Measurements from ENCODE around the gene ACTN1.

The ACTN1 gene

GRCh38 chr14:68951035-68951797, 27.9 kb downstream of the ACTN1 start:
- no peak for DNase-seq (ENCODE audit: low spot score)

GRCh38 chr14:68950111-68950510, 29.0 kb downstream of the ACTN1 start:
- no peak for DNase-seq (ENCODE audit: low spot score)

GRCh38 chr14:68949601-68949965, 29.5 kb downstream of the ACTN1 start:
- DNase-seq (ENCODE audit: low spot score): no peak

GRCh38 chr14:68948686-68949600, 30.2 kb downstream of the ACTN1 start:
- DNase-seq (ENCODE audit: low spot score): no peak

GRCh38 chr14:68947802-68948201, 31.3 kb downstream of the ACTN1 start:
- no peak for DNase-seq (ENCODE audit: low spot score)

- no peak for DNase-seq (ENCODE audit: low spot score)
These were observed 32.6 kb downstream of the ACTN1 start for GRCh38 chr14:68946489-68946822.

GRCh38 chr14:68945585-68946488, 33.3 kb downstream of the ACTN1 start:
- no peak for DNase-seq (ENCODE audit: low spot score)

GRCh38 chr14:68945190-68945584, 33.9 kb downstream of the ACTN1 start:
- no peak for DNase-seq (ENCODE audit: low spot score)

- DNase-seq (ENCODE audit: low spot score): no peak
These were observed 34.9 kb downstream of the ACTN1 start for GRCh38 chr14:68944162-68944561.

- no peak for DNase-seq (ENCODE audit: low spot score)
These were observed 36.0 kb downstream of the ACTN1 start for GRCh38 chr14:68943107-68943506.

- no peak for DNase-seq (ENCODE audit: low spot score)
These were observed 36.6 kb downstream of the ACTN1 start for GRCh38 chr14:68942296-68943035.

- DNase-seq (ENCODE audit: low spot score): no peak
These were observed 37.3 kb downstream of the ACTN1 start for GRCh38 chr14:68941820-68942219.

GRCh38 chr14:68940614-68941185, 38.4 kb downstream of the ACTN1 start:
- no peak for DNase-seq (ENCODE audit: low spot score)

GRCh38 chr14:68939893-68940613, 39.0 kb downstream of the ACTN1 start:
- no peak for DNase-seq (ENCODE audit: low spot score)

GRCh38 chr14:68939181-68939892, 39.8 kb downstream of the ACTN1 start:
- DNase-seq (ENCODE audit: low spot score): no peak

GRCh38 chr14:68938271-68939150, 40.6 kb downstream of the ACTN1 start:
- DNase-seq (ENCODE audit: low spot score): no peak

GRCh38 chr14:68937471-68938270, 41.4 kb downstream of the ACTN1 start:
- no peak for DNase-seq (ENCODE audit: low spot score)

GRCh38 chr14:68936980-68937379, 42.1 kb downstream of the ACTN1 start:
- no peak for DNase-seq (ENCODE audit: low spot score)

Measured in CD4-positive, alpha-beta T cell treated with Interleukin-15 for 4 hours (primary cell).